ENCODE results near the gene FOXN3. TPM values are rescaled to one million over a fixed set of nuclear protein-coding genes. Genes with fewer than 3 reads are reported as not detected.

Gene FOXN3
- total RNA-seq, 1 donor from 2014 or later: 122 TPM

DNA sequence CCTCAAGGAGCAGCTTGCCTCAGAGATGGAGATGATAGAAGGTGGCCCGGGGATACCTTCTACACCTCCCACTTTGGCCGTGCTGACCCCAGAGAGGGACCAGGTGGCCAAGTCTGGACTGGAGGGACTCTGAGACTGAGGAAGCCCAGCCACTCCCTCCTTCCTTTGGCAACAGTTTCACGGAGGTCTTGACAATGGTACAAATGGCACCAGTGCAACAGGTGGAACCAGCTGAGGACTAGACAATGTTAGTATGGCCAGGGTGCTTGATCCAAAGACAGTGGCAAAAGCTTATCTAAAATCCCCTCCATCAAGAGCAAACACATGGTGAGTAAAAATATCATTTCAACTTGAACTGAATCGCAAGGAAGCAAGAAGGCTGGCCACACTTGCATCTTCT, 117.4 kb downstream of the FOXN3 start:
- no peak overlapping the region for H3K27ac ChIP-seq (ENCODE audit: low read depth, low read length)
- Mint-ChIP-seq H3K36me3 (ENCODE audit: low read depth, unreplicated experiment) (peaks cover 19% of the 10 kb centered on the region), H3K9me3 (ENCODE audit: unreplicated experiment) (peaks cover 3% of the 10 kb centered on the region), H3K4me3 (ENCODE audit: unreplicated experiment) (no peak overlapping the region), H3K27me3 (ENCODE audit: low read depth, unreplicated experiment) (no peaks in the 10 kb centered on the region), H3K4me1 (ENCODE audit: low read depth, unreplicated experiment) (peaks cover 28% of the 10 kb centered on the region), H3K27ac (ENCODE audit: unreplicated experiment) (no peak overlapping the region)
- no peak overlapping the region for H3K4me3 ChIP-seq (ENCODE audit: insufficient read depth, low read depth, low read length)
- H4K20me1 ChIP-seq (ENCODE audit: insufficient read depth, low read length): peaks cover 40% of the 10 kb centered on the region
- peaks cover 27% of the 10 kb centered on the region for H3K4me1 ChIP-seq (ENCODE audit: insufficient read depth, low read length)
- no peaks in the 10 kb centered on the region for H3K36me3 ChIP-seq (ENCODE audit: insufficient read depth, low read length)
- H3K79me2 ChIP-seq (ENCODE audit: insufficient read depth, low read length): peaks cover 29% of the 10 kb centered on the region
- no peaks in the 10 kb centered on the region for H3K9me3 ChIP-seq (ENCODE audit: insufficient read depth, low read depth, low read length)
- no peaks in the 10 kb centered on the region for H3K27me3 ChIP-seq (ENCODE audit: insufficient read depth, low read length)
- no peak overlapping the region for H3K4me2 ChIP-seq (ENCODE audit: low read length)
- H3K9ac ChIP-seq (ENCODE audit: low read length): no peak overlapping the region
- DNase-seq (ENCODE audit: low read depth) (no peak), FAIRE-seq (no peak)
- TF ChIP-seq, protein P1, sequence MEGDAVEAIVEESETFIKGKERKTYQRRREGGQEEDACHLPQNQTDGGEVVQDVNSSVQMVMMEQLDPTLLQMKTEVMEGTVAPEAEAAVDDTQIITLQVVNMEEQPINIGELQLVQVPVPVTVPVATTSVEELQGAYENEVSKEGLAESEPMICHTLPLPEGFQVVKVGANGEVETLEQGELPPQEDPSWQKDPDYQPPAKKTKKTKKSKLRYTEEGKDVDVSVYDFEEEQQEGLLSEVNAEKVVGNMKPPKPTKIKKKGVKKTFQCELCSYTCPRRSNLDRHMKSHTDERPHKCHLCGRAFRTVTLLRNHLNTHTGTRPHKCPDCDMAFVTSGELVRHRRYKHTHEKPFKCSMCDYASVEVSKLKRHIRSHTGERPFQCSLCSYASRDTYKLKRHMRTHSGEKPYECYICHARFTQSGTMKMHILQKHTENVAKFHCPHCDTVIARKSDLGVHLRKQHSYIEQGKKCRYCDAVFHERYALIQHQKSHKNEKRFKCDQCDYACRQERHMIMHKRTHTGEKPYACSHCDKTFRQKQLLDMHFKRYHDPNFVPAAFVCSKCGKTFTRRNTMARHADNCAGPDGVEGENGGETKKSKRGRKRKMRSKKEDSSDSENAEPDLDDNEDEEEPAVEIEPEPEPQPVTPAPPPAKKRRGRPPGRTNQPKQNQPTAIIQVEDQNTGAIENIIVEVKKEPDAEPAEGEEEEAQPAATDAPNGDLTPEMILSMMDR (IDR thresholded peaks at IDR 0.05; ENCODE audit: insufficient read depth, low read depth, low read length): no peak
- TF ChIP-seq EZH2 (IDR thresholded peaks at IDR 0.05; ENCODE audit: insufficient read depth, low read length): no peak
- H2AFZ ChIP-seq (ENCODE audit: low read depth, low read length): no peak overlapping the region

DNA sequence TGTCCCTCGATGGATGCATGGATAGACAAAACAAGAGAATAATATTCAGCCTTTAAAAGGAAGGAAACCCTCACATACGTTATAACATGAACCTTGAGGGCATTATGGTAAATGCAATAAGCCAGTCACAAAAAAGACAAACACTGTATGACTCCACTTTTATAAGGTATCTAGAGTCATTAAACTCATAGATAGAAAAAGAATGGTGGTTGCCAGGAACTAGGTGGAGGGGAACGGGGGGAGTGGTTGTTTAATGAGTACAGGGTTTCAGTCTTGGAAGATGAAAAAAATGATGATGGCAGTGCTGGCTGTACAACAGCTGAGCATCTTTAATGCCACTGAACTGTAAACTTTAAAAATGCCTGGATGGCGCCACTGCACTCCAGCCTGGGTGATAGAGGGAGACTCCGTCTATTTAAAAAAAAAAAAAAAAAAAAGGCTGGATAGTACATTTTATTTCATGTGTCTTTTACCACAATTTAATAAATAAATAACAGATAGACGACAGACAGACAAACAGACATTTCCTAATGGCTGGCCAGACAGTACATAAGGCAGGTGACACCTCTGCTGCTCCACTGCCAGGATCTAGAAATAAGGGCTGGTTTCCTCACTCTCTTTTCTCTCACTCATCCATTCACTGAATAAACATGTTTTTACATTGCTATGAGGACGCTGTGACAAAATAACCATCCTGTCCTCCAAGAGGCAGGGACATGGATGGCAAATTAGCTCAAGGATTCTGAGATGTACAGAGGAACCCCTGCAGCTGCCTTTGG, 118.8 kb downstream of the FOXN3 start:
- TF ChIP-seq, protein P1 (IDR thresholded peaks at IDR 0.05; ENCODE audit: insufficient read depth, low read depth, low read length): no peak
- TF ChIP-seq EZH2 (IDR thresholded peaks at IDR 0.05; ENCODE audit: insufficient read depth, low read length): no peak
- Histone ChIP-seq H3K27ac (ENCODE audit: low read depth, low read length) (no peak overlapping the region), H3K4me1 (ENCODE audit: insufficient read depth, low read length) (peaks cover 14% of the 10 kb centered on the region), H2AFZ (ENCODE audit: low read depth, low read length) (no peak overlapping the region), H3K36me3 (ENCODE audit: insufficient read depth, low read length) (no peaks in the 10 kb centered on the region), H3K4me3 (ENCODE audit: insufficient read depth, low read depth, low read length) (no peak overlapping the region), H3K27me3 (ENCODE audit: insufficient read depth, low read length) (no peaks in the 10 kb centered on the region), H3K9me3 (ENCODE audit: insufficient read depth, low read depth, low read length) (no peaks in the 10 kb centered on the region), H4K20me1 (ENCODE audit: insufficient read depth, low read length) (peaks cover 52% of the 10 kb centered on the region), H3K9ac (ENCODE audit: low read length) (no peak overlapping the region), H3K79me2 (ENCODE audit: insufficient read depth, low read length) (peaks cover 34% of the 10 kb centered on the region), H3K4me2 (ENCODE audit: low read length) (no peak overlapping the region)
- Mint-ChIP-seq H3K27me3 (ENCODE audit: low read depth, unreplicated experiment) (no peaks in the 10 kb centered on the region), H3K36me3 (ENCODE audit: low read depth, unreplicated experiment) (peaks cover 27% of the 10 kb centered on the region), H3K4me1 (ENCODE audit: low read depth, unreplicated experiment) (peaks cover 27% of the 10 kb centered on the region), H3K27ac (ENCODE audit: unreplicated experiment) (no peak overlapping the region), H3K9me3 (ENCODE audit: unreplicated experiment) (peaks cover 3% of the 10 kb centered on the region), H3K4me3 (ENCODE audit: unreplicated experiment) (no peak overlapping the region)
- FAIRE-seq (no peak), DNase-seq (ENCODE audit: low read depth) (no peak)

DNA sequence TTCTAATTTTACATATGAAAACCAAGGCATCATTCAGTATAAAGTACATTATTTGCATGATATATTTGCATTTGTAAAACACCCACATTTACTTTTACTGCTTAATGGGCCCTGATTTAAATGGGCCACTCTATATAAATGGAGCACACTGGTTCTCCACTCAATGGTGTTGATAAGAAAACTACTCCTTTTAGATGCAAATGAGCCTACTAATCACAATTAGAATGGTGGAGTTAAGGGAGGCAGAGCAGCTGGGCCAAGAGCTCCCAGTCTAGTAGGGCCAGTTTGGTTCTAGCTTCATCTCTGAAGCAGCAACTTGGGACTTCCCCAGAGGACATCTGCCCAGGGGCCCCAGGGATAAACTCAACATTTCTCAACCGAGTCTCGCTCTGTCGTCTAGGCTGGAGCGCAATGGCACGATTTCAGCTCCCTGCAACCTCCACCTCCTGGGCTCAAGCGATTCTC, 120.7 kb downstream of the FOXN3 start:
- no peak overlapping the region for H3K9ac ChIP-seq (ENCODE audit: low read length)
- peaks cover 11% of the 10 kb centered on the region for H3K4me1 Mint-ChIP-seq (ENCODE audit: low read depth, unreplicated experiment)

More for the DNA sequence above, 120.7 kb downstream of the FOXN3 start:
- Histone ChIP-seq H3K4me3 (ENCODE audit: insufficient read depth, low read depth, low read length) (no peak overlapping the region), H3K36me3 (ENCODE audit: insufficient read depth, low read length) (no peaks in the 10 kb centered on the region), H3K27ac (ENCODE audit: low read depth, low read length) (no peak overlapping the region), H3K79me2 (ENCODE audit: insufficient read depth, low read length) (peaks cover 32% of the 10 kb centered on the region), H3K4me2 (ENCODE audit: low read length) (no peak overlapping the region), H2AFZ (ENCODE audit: low read depth, low read length) (no peak overlapping the region), H3K27me3 (ENCODE audit: insufficient read depth, low read length) (no peaks in the 10 kb centered on the region), H4K20me1 (ENCODE audit: insufficient read depth, low read length) (peaks cover 61% of the 10 kb centered on the region), H3K9me3 (ENCODE audit: insufficient read depth, low read depth, low read length) (no peaks in the 10 kb centered on the region), H3K4me1 (ENCODE audit: insufficient read depth, low read length) (no peaks in the 10 kb centered on the region)
- no peaks in the 10 kb centered on the region for H3K9me3 Mint-ChIP-seq (ENCODE audit: unreplicated experiment)
- no peaks in the 10 kb centered on the region for H3K27me3 Mint-ChIP-seq (ENCODE audit: low read depth, unreplicated experiment)
- no peak overlapping the region for H3K4me3 Mint-ChIP-seq (ENCODE audit: unreplicated experiment)
- no peak overlapping the region for H3K27ac Mint-ChIP-seq (ENCODE audit: unreplicated experiment)
- DNase-seq (ENCODE audit: low read depth) (no peak), FAIRE-seq (no peak)
- no peak for TF ChIP-seq EZH2 (IDR thresholded peaks at IDR 0.05; ENCODE audit: insufficient read depth, low read length)
- TF ChIP-seq, protein P1 (IDR thresholded peaks at IDR 0.05; ENCODE audit: insufficient read depth, low read depth, low read length): no peak
- H3K36me3 Mint-ChIP-seq (ENCODE audit: low read depth, unreplicated experiment): peaks cover 29% of the 10 kb centered on the region

All from astrocyte (in vitro differentiated cells and primary cell).